ENCODE data around the gene SLC43A3. TPM values are rescaled to one million over a fixed set of nuclear protein-coding genes. Genes with fewer than 3 reads are reported as not detected.
"Not testable (repeated sequence)": the region's sequence is repeated elsewhere in the genome, so short reads cannot be mapped to it uniquely, and the experiment has no call there.

The SLC43A3 gene
- total RNA-seq, 2 donors from 2014 or later, result 10.6 to 21.4 TPM

DNA sequence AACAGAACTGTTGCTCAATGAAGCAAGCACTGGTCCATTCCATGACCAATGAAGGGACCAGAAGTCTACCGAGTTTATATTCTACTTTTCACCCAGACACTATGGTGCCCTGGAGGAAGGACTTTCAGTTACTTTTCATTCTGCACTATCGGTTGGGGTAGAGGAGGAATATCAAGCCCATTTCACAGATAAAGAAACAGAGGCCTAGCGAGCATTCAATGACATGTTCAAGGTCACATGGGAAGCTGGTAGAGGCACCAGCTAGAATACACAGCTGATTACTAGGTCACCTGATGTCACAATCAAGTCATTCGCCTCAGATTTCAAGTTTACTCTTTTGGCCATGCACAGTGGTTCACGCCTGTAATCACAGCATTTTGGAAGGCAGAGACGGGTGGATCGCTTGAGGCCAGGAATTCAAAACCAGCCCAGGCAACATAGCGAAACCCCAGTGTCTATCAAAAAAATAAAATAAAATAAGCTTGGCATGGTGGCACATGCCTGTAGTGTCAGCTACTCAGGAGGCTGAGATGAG lies 18.9 kb downstream of the SLC43A3 start:
- H3K4me3 ChIP-seq, result no peak overlapping the region
- no peaks in the 10 kb centered on the region for H3K4me1 ChIP-seq
- TF ChIP-seq CTCF (IDR thresholded peaks at IDR 0.05), result no peak
- no peak for DNase-seq
- no peak overlapping the region for H3K9ac ChIP-seq (ENCODE audit: low read depth in 2 of 2, low read length in 2 of 2)
- intact Hi-C loops (cut with DNase I), result no loop called here
- H3K27me3 ChIP-seq, result no peaks in the 10 kb centered on the region
- H3K9me3 ChIP-seq, result no peaks in the 10 kb centered on the region
- no peak overlapping the region for H3K27ac ChIP-seq
- H3K36me3 ChIP-seq, result no peaks in the 10 kb centered on the region

DNA sequence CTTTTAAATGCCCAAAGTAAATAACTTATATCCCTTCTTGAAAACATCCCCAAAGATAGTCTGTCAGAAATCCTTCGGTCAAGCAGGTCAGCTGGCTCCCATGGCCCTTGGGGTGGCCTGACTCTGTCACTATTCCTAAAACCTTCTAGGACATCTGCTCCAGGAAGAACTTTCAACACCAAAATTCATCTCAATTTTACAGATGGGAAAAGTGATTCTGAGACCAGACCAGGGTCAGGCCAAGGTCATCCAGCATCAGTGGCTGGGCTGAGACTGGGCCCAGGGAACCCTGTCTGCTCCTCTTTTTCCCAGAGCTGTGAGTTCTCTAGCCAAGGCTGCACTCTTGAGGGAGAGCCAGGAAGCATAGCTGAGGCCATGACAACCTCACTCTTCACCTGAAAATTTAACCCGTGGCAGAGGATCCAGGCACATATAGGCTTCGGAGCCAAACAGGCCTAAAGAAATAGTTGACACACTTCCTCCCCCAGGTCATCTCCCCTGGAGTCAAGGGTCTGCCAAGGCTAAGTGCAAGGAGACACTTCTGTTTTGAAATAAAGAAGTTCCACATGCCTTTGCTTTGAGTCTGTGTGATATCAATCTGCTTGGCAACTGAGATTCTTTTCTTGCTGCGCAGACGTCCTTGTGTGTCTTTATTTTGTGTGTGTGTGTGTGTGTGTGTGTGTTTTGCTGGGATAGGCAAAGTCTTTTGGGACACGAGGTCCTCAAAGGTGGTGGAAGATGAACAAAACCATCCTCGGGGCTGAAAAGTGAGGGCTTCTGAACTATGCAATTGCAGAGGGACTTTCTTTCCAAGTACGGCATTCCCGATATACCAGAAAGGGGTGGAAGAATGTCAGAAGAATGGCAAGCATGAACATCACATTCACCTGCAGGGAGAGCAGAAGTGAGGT lies 19.7 kb downstream of the SLC43A3 start:
- intact Hi-C loops (cut with DNase I), result no loop called here
- Histone ChIP-seq H3K9ac (ENCODE audit: low read depth in 2 of 2, low read length in 2 of 2) (no peak overlapping the region), H3K27ac (no peak overlapping the region), H3K36me3 (no peaks in the 10 kb centered on the region), H3K9me3 (no peaks in the 10 kb centered on the region), H3K4me1 (no peaks in the 10 kb centered on the region), H3K27me3 (no peaks in the 10 kb centered on the region), H3K4me3 (no peak overlapping the region)
- DNase-seq, result no peak
- TF ChIP-seq CTCF (IDR thresholded peaks at IDR 0.05), result no peak

DNA sequence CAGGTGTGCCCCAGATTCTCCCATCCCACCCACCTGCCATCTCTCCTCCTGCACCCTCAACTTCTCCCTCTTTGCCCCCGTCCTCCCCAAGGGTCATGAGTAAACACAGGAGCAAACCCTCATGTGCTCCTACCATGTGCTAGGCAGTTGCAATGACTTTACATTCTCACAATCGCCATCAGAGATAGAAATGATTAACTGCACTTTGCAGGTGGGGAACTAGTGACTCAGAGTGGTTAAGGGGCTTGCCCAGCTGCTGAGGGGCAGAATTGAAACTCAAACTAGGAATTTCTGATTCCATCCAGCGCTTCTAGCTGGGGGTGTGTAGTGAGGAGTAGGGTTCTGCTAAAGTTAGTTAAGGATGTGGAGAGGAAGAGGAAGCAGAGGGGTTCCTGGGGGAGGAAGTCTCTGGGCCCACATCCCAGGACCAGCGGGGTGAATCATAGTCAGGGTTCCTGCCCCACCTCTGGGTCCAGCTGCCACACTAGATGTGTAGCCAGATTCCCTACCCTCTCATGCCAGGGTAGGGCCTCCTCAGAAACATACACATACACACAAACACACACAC lies 20.5 kb downstream of the SLC43A3 start:
- DNase-seq, result no peak
- no peaks in the 10 kb centered on the region for H3K9me3 ChIP-seq
- no peak overlapping the region for H3K4me3 ChIP-seq
- H3K4me1 ChIP-seq, result no peaks in the 10 kb centered on the region
- H3K36me3 ChIP-seq, result no peaks in the 10 kb centered on the region
- H3K27me3 ChIP-seq, result no peaks in the 10 kb centered on the region
- no peak overlapping the region for H3K9ac ChIP-seq (ENCODE audit: low read depth in 2 of 2, low read length in 2 of 2)
- TF ChIP-seq CTCF (IDR thresholded peaks at IDR 0.05), result no peak
- intact Hi-C loops (cut with DNase I), result no loop called here
- no peak overlapping the region for H3K27ac ChIP-seq

GRCh38 chr11:57405271-57405860 lies 21.6 kb downstream of the SLC43A3 start:
- Histone ChIP-seq H3K9me3 (no peaks in the 10 kb centered on the region), H3K4me1 (no peaks in the 10 kb centered on the region), H3K27ac (no peak overlapping the region), H3K36me3 (no peaks in the 10 kb centered on the region), H3K4me3 (no peak overlapping the region), H3K9ac (ENCODE audit: low read depth in 2 of 2, low read length in 2 of 2) (no peak overlapping the region), H3K27me3 (no peaks in the 10 kb centered on the region)
- no peak for TF ChIP-seq CTCF (IDR thresholded peaks at IDR 0.05)
- intact Hi-C loops (cut with DNase I), result no loop called here
- DNase-seq, result no peak

DNA sequence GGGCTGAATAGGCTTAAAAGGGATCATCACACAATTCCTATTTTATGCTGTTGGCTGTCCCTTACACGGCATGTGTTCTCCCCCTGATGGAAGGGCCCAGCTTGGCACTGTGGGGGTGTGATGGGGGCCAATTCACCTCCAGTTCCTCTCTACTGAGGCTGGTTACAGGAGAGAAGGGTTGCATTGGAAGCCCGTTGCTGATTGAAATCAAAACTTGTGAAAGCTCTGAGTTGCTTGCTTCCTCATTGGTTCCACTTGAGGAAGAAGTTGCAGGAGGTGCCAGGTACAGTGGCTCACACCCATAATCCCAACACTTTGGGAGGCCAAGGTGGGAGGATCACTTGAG lies 23.1 kb downstream of the SLC43A3 start:
- H3K4me3 ChIP-seq, result no peak overlapping the region
- intact Hi-C loops (cut with DNase I), result no loop called here
- no peaks in the 10 kb centered on the region for H3K27me3 ChIP-seq
- no peaks in the 10 kb centered on the region for H3K9me3 ChIP-seq
- no peak for DNase-seq
- no peaks in the 10 kb centered on the region for H3K4me1 ChIP-seq
- no peak overlapping the region for H3K27ac ChIP-seq
- no peaks in the 10 kb centered on the region for H3K36me3 ChIP-seq
- no peak overlapping the region for H3K9ac ChIP-seq (ENCODE audit: low read depth in 2 of 2, low read length in 2 of 2)
- no peak for TF ChIP-seq CTCF (IDR thresholded peaks at IDR 0.05)

- H3K4me3 ChIP-seq; H3K27me3 ChIP-seq; H3K27ac ChIP-seq; intact Hi-C loops (cut with DNase I); H3K9me3 ChIP-seq; H3K9ac ChIP-seq (ENCODE audit: low read depth in 2 of 2, low read length in 2 of 2); DNase-seq; H3K36me3 ChIP-seq; H3K4me1 ChIP-seq: not testable (repeated sequence)
Observed at GRCh38 chr11:57403003-57403801, 23.7 kb downstream of the SLC43A3 start.
